ENCODE measurements around the gene LGALSL. TPM values are rescaled to one million over a fixed set of nuclear protein-coding genes. Genes with fewer than 3 reads are reported as not detected.

The LGALSL gene
- polyA plus RNA-seq, 1 experiment, result 4.1 TPM

GRCh38 chr2:64474636-64475035 lies 20.7 kb downstream of the LGALSL start:
- TF ChIP-seq, protein P1, sequence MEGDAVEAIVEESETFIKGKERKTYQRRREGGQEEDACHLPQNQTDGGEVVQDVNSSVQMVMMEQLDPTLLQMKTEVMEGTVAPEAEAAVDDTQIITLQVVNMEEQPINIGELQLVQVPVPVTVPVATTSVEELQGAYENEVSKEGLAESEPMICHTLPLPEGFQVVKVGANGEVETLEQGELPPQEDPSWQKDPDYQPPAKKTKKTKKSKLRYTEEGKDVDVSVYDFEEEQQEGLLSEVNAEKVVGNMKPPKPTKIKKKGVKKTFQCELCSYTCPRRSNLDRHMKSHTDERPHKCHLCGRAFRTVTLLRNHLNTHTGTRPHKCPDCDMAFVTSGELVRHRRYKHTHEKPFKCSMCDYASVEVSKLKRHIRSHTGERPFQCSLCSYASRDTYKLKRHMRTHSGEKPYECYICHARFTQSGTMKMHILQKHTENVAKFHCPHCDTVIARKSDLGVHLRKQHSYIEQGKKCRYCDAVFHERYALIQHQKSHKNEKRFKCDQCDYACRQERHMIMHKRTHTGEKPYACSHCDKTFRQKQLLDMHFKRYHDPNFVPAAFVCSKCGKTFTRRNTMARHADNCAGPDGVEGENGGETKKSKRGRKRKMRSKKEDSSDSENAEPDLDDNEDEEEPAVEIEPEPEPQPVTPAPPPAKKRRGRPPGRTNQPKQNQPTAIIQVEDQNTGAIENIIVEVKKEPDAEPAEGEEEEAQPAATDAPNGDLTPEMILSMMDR (IDR thresholded peaks at IDR 0.05; ENCODE audit: insufficient read depth, low read depth, low read length), result no peak
- DNase-seq (ENCODE audit: low read depth), result no peak
- Histone ChIP-seq H3K27me3 (ENCODE audit: control insufficient read depth, insufficient read depth, low read length) (peaks cover 14% of the 10 kb centered on the region), H3K36me3 (ENCODE audit: control insufficient read depth, insufficient read depth, low read length) (no peaks in the 10 kb centered on the region), H3K4me3 (ENCODE audit: low read depth, low read length) (no peak overlapping the region)
- POLR2A ChIA-PET, result no interaction called here
- CTCF ChIA-PET, result interaction anchor here (2.5 kb wide), 1 partner anchor 13 kb away, joined by 15 read pairs; no protein-coding TSS in a partner anchor

- Histone ChIP-seq H3K36me3 (ENCODE audit: control insufficient read depth, insufficient read depth, low read length) (no peaks in the 10 kb centered on the region), H3K4me3 (ENCODE audit: low read depth, low read length) (no peak overlapping the region), H3K27me3 (ENCODE audit: control insufficient read depth, insufficient read depth, low read length) (peaks cover 12% of the 10 kb centered on the region)
- TF ChIP-seq, protein P1 (IDR thresholded peaks at IDR 0.05; ENCODE audit: insufficient read depth, low read depth, low read length), result no peak
- POLR2A ChIA-PET, result no interaction called here
- DNase-seq (ENCODE audit: low read depth), result no peak
- CTCF ChIA-PET, result interaction anchor here (0.9 to 1.8 kb wide), 2 partner anchors 11 to 45 kb away, joined by 3 to 12 read pairs; no protein-coding TSS in a partner anchor
These were observed 23.1 kb downstream of the LGALSL start for GRCh38 chr2:64477037-64477436.

- H3K36me3 ChIP-seq (ENCODE audit: control insufficient read depth, insufficient read depth, low read length), result no peaks in the 10 kb centered on the region
- no peak overlapping the region for H3K4me3 ChIP-seq (ENCODE audit: low read depth, low read length)
- TF ChIP-seq, protein P1 (IDR thresholded peaks at IDR 0.05; ENCODE audit: insufficient read depth, low read depth, low read length), result no peak
- H3K27me3 ChIP-seq (ENCODE audit: control insufficient read depth, insufficient read depth, low read length), result peaks cover 11% of the 10 kb centered on the region
- ChIA-PET POLR2A (no interaction called here), CTCF (interaction anchor here (2.7 kb wide), 1 partner anchor 10 kb away, joined by 17 read pairs; no protein-coding TSS in a partner anchor)
- DNase-seq (ENCODE audit: low read depth), result no peak
These were observed 24.0 kb downstream of the LGALSL start for GRCh38 chr2:64477979-64478378.

DNA sequence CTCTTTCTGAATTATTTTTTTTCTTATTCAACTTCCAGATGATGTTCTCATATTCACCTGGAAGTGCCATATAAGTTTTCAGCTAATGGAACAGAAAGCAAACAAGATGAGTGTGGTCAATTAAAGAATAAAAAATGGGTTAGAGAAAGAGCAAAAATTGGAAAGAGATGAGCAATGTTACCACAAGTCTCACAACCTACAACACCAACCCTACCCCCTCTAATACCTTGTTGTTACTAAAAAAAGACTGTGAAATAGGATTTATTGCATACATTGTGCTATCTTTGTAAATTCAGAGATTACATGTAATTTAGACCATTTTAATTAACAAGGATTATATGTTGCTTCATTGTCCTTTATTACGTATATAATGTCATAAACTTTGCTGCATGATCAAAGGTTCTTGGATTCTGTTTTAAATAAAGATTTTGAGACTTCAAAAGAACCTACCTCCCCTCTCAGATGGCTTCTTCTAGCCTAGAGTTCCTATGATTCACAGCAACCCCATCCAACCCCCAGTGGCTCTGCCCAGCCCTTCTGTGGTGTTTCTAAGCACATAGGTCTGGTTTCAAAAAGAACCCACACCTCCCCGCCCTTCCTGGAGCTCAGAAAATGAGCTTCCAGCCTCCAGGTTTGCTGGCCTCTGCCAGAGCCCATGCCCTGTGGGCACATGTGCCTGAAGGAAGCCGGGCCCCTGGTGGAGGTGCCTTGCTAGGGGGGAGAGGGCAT lies 24.7 kb downstream of the LGALSL start:
- ChIA-PET POLR2A (no interaction called here), CTCF (interaction anchor here (1.0 to 2.7 kb wide), 2 partner anchors 9 to 148 kb away, joined by 4 to 17 read pairs; no protein-coding TSS in a partner anchor)

More for the DNA sequence above, 24.7 kb downstream of the LGALSL start:
- DNase-seq (ENCODE audit: low read depth), result no peak
- TF ChIP-seq, protein P1 (IDR thresholded peaks at IDR 0.05; ENCODE audit: insufficient read depth, low read depth, low read length), result no peak
- H3K36me3 ChIP-seq (ENCODE audit: control insufficient read depth, insufficient read depth, low read length), result no peaks in the 10 kb centered on the region
- peaks cover 10% of the 10 kb centered on the region for H3K27me3 ChIP-seq (ENCODE audit: control insufficient read depth, insufficient read depth, low read length)
- H3K4me3 ChIP-seq (ENCODE audit: low read depth, low read length), result no peak overlapping the region
